GM21447 (cell line): ENCODE data around the gene NDNF.

Source experiments
- ATAC-seq: cut with Tn5 transposase; IDR thresholded peaks from one replicate; pipeline ENCODE4 v1.9.1; 2021; ENCODE audit not compliant: unreplicated experiment

The NDNF gene

GRCh38 chr4:121070696-121071639 lies 1.4 kb downstream of the NDNF start:
- ATAC-seq: no peak

- no peak for ATAC-seq
These were observed 2.1 kb downstream of the NDNF start for GRCh38 chr4:121070274-121070673.

DNA sequence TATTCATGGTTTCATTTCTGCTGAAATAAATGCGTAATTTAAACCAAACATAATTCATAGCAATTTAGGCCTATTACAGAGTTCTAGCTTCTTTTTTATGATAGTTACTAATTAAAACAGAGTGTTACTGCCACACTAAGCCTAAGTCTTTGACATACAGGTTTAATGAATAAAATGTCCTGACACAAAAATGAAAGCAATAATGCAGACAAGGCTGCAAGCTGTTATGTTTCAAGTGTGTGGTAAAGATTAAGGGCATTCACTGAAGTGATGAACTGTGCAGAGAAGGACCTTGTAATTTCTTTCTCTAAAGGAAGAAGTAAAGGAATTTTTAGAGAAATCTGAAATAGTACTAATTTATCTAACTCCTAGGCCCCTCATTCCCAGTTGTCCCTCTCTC lies 2.9 kb downstream of the NDNF start:
- no peak for ATAC-seq

- ATAC-seq: no peak
These were observed 7.9 kb downstream of the NDNF start for GRCh38 chr4:121064482-121064881.

DNA sequence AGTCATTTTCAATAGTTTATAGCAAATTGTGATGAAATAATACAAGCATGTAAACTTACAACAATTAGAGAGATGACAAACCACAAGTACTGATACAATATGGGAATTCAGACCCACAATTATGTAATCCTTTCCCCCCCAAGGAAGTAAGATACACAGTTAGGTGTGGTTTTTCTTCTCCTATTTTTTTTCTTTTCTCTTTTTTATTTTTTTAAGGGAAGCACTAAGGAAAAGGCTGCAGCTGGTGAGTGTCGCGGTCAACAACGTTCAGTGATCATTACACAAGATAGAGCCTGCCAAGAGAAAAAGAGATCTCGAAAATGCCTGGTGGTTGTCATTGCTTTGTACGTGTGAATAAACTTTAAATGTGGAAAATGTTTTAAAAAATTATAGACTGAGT lies 9.8 kb downstream of the NDNF start:
- no peak for ATAC-seq

DNA sequence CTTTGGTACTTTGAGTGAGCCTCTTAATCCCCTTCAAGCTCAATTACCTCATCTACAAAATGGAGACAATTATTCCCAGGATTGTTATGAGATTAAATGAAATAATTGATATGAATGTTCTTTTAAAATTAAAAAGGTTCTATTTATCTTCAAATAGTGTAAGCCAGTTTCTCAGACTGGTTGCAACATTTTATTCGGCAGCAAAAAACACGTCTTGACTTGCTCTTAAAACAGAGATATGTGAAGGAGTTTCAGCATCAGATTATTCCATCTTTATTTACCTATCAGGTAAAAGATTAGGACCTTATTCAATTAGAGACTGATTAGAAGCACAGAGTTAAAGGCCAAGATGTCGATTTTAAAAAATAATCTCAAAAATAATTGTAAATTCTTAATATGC lies 10.5 kb downstream of the NDNF start:
- no peak for ATAC-seq

DNA sequence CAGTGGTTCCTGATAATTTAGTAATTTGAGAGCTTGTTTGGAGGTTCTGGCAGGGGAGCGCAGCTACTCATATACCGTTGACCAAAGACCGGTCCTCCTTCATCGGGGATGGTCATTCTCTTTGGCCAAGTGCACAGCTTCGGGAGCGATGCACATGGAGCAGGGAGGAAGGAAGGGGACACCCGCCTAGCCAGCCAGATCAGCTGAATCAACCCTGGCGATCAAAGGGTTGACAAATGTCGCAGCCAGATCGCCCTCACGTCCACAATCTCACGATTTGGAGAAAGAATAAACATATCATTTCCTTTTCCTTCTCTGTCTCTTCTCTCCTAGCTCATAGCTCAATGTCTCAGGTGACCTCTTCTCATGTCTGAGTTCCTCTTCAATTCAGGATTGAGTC lies 11.1 kb downstream of the NDNF start:
- ATAC-seq: no peak

DNA sequence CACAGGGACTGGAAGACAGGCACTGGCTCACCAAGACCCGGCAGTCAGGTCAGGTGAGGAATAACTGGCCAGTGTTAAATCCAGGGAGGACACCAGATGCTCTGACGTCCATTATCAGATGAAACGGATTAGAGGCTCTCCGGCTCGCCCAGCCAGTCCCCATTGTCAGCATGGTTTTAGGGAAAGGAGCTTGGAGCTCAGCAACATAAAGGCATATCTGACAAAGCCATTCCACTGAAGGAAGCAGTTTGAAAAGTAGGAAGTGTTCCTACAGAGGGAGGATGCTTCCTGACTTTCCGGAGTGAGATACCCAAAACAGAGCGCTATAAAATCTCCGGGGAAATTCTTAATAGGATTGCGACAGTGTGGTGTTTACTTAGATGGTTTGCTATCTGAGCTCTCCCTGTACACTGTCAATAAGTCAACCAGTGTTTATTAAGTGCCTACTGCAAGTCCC lies 14.8 kb downstream of the NDNF start:
- no peak for ATAC-seq

DNA sequence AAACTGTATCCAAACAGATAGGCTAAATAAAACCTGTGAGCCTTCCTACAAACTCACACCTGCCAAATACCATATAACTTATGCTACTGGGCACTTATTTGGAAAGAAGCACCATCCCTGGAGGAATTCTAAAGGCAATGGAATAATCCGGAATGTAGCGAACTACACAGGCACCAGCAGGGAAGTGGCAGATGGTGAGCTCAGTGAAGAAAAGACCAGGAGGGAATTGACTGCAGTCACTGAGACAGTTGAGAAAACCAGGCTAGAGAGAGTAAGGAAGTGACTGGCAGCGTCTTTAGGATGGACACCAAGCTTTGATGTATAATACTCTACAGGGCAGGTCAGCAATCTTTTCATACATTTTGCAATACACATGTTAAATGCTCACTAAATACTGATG lies 16.3 kb downstream of the NDNF start:
- ATAC-seq: no peak

DNA sequence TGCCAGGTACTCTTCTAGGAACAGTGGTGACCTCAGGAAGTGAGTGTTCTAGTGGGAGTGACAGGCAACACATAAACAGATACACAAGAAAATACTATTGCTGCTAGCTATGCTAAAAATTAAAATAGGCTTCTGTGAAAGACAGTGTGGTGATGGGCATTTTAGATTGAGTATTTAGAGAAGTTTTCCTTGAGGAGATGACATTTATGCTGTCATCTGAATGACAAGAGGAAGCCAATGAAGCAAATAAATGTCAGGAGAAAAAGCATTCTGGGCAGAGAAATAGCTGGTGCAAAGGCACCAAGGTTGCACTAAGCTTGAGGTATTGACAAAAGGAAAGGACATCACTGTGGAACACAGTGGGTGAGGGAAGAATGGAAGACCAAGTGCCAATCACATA lies 18.0 kb downstream of the NDNF start:
- no peak for ATAC-seq

DNA sequence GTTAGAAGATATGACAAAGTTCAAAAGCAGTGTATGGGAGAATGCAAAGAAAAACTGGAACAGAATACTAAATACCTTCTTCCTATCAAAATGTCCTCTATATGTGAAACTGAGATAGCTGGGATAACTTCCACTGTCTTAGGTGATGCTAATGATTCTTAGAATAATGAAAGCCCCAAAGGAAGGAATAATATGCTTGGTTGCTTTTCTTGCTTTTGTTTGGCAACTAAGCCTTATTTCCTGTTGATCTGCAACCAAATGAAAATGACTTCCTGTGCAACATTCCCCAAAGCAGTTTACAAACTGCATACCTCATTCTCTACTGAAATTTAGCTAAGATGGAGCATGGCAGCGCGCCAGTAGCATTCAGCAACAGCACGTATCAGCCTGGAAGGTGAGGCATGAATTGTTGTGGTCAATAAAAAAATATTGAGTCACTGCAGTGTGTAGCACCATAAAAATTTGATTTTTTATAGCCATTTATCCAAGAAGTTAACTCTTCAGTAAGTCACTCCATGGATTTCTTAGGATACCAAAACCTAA lies 18.7 kb downstream of the NDNF start:
- ATAC-seq: peak; percentile 56

DNA sequence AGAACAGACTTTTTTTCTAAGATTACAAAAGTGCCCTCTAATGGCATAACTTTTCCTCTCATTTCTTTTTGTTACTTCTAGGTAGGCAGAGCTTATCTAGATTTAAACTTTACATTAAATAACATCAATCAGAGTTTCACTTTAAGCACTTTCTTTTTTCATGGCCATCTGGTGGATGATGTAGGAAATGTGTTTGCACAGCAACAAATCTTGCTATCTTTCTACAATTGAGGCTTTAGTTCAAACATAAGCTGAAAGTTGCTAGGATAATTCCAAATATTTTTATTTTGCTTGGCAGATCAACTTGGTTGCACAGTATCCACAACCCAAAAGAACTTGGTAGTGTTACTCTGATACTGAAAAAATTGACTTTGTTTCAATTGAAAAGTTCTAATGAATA lies 22.0 kb downstream of the NDNF start:
- ATAC-seq: no peak

- no peak for ATAC-seq
These were observed 23.2 kb downstream of the NDNF start for GRCh38 chr4:121049072-121049599.

- no peak for ATAC-seq
These were observed 24.2 kb downstream of the NDNF start for GRCh38 chr4:121048165-121048564.

DNA sequence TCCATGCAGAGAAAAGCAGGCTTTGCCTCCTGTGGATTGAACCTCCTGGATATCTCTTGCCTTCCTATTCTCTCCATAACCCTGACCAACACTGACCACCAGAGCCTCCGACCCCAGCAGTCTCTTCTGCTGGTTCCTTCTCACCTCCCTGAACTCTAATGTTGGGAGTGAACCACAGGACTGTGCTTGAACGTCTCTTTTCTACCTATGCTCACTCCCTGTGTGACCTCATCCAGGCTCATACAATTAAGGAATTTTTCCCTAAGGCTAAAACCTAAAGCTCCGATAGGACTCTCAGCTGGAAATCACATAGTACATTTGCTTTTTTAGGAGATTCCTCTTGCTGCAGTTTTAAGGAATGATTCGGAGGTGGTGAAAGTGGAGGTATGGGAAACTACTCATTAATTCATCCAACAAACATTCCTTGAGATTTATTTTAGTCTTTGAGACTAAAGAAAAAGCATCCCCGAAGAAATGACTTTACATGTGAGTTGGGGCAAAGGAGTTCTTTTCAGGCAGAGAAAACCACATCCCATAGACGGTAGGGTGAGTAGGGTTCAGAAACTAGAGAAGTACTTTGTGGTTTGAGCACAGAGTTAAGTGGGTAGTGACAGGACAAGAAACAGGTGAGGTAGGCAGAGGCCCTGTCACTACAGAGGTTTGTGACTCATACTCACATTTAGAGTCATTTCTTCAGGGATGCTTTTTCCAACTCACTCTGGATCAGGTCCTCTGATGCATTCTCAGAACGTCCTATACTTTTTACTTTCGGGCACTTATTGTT lies 30.8 kb downstream of the NDNF start:
- peak; percentile 97 for ATAC-seq

GRCh38 chr4:121034017-121034416 lies 38.3 kb downstream of the NDNF start:
- ATAC-seq: no peak

DNA sequence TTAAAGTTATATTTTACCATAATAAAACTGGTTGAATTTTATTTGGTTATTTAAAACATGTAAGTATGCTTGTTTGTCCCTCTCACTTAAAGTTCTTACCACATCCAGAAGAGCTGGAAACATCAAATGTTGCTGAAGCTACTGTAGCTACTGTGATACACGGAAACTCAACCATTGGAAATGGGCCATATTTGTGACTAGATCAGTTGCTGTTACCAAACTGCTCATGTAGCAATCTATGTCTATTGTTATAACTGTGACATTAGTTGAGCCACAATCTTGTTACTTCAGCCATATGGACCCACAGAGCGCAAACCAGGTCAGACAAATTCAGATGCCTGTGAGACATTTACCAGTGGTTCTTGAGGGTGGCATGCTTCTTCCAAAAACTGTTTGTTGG lies 41.6 kb downstream of the NDNF start:
- ATAC-seq: no peak

- no peak for ATAC-seq
These were observed 42.2 kb downstream of the NDNF start for GRCh38 chr4:121030131-121030530.

DNA sequence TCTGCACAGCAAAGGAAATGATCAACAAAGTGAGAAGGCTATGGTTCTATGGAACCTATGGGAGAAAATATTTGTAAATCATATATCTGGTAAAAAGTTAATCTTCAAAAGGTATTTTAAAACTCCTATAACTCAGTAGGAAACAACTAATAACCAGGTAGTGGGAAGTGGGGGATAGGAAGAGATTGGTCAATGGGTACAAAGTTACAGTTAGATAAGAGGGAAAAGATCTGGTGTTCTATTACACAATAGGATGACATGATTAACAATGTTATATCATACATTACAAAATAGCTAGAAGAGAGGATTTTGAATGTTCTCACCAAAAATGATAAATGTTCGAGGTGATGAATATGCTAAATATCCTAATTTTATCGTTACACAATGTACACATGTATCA lies 46.3 kb downstream of the NDNF start:
- no peak for ATAC-seq

DNA sequence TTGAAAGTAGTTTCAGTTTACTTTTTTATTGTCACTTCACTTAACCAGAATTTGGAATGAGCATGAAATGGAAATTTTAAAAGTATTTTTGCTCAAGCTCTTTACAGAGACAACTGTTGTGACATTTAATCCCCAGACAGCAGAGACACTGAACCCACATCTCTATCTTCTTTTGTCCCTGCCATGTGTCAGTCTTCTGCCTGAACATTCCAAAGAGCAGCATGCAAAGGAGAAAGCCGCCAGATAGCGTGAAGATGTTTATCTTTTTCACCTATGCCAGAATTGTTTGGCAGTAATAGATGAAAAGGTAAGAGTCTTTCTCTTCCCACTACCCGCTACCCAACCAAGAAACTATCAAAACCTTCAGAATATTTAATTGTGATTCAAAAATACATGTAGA lies 46.8 kb downstream of the NDNF start:
- ATAC-seq: no peak

- ATAC-seq: no peak
These were observed 53.8 kb downstream of the NDNF start for GRCh38 chr4:121018543-121018942.

DNA sequence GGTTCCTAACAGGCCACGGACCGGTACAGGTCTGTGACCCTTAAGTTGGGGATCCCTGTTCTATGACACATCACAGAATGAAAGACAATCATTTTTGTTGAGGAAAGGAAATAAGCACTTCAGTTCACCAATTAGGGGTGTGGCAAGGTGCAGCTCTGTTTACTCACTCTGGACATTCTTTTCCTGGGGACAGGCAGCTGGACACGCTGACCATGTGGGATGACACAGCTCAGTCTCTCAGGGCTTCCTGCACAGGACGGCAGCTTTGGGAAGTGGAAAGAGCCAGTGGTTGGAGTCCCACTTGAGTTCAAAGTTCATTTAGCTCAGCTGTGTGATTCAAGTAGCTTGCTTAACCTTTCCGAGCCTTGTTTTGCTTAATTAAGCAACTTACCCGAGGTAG lies 55.7 kb downstream of the NDNF start:
- no peak for ATAC-seq
